ENCODE results near the gene EPB41. TPM values are rescaled to one million over a fixed set of nuclear protein-coding genes. Genes with fewer than 3 reads are reported as not detected.

EPB41 gene
- total and polyA plus RNA-seq, 2 of the 8 experiments (the other 6 are each of a cell fraction or from before 2014, with no cell fraction given), result 36.7 to 109 TPM

- TF ChIP-seq RNF2 (IDR thresholded peaks at IDR 0.05; ENCODE audit: borderline replicate concordance, low read depth, low read length, missing control alignments, poor library complexity, severe bottlenecking) (no peak), SIN3A (conservative IDR thresholded peaks at IDR 0.05 in 1 of 2, IDR thresholded peaks at IDR 0.05 in 1 of 2; ENCODE audit: low read depth in 1 of 2, low read length in 2 of 2) (no peak), RXRA (IDR thresholded peaks at IDR 0.05; ENCODE audit: insufficient read depth, low read depth, low read length) (no peak), CTBP2 (IDR thresholded peaks at IDR 0.05; ENCODE audit: borderline replicate concordance, insufficient read depth, insufficient read length, low read length) (no peak), KDM5A (IDR thresholded peaks at IDR 0.05; ENCODE audit: low read length) (no peak), CBX8 (IDR thresholded peaks at IDR 0.05; ENCODE audit: borderline replicate concordance, low read depth, low read length) (no peak)
These were observed 242.3 kb downstream of the EPB41 start (continued) for GRCh38 chr1:29156543-29157268.
